ENCODE data around the gene MCCD1.

MCCD1 gene

DNA sequence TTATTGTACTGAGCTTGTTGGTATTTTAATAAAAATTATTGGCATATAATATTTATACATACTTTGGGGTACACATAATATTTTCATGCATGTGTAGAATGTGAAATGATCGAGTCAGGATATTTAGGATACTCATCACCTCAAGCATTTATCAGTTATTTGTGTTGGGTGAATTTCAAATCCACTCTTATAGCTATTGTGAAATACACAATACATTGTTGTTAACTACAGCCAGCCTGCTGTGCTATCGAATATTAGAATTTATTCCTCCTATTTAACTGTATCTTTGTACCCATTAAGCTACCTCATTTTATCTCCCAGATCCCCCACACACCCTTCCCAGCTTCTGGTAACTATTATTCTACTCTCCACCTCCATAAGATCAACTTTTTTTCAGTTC is 45.4 kb upstream of the MCCD1 start:
- Histone ChIP-seq H3K4me1 (ENCODE audit: control insufficient read depth, insufficient read depth, low read length) (no peaks in the 10 kb centered on the region), H3K36me3 (ENCODE audit: control insufficient read depth in 2 of 2, insufficient read depth in 1 of 2, low read length in 2 of 2) (no peaks in the 10 kb centered on the region), H3K27ac (ENCODE audit: extremely low read depth, low read depth, low read length) (no peak overlapping the region), H3K4me3 (ENCODE audit: low read depth, low read length) (no peak overlapping the region), H3K9me3 (ENCODE audit: control insufficient read depth, insufficient read depth, low read depth, low read length) (no peaks in the 10 kb centered on the region)
- CTCF ChIA-PET = interaction anchor here (0.7 to 1.5 kb wide), 10 partner anchors 9 to 286 kb away, joined by 3 to 11 read pairs (median 4); partner anchors contain the start of gene MICB
- TF ChIP-seq, protein P1, sequence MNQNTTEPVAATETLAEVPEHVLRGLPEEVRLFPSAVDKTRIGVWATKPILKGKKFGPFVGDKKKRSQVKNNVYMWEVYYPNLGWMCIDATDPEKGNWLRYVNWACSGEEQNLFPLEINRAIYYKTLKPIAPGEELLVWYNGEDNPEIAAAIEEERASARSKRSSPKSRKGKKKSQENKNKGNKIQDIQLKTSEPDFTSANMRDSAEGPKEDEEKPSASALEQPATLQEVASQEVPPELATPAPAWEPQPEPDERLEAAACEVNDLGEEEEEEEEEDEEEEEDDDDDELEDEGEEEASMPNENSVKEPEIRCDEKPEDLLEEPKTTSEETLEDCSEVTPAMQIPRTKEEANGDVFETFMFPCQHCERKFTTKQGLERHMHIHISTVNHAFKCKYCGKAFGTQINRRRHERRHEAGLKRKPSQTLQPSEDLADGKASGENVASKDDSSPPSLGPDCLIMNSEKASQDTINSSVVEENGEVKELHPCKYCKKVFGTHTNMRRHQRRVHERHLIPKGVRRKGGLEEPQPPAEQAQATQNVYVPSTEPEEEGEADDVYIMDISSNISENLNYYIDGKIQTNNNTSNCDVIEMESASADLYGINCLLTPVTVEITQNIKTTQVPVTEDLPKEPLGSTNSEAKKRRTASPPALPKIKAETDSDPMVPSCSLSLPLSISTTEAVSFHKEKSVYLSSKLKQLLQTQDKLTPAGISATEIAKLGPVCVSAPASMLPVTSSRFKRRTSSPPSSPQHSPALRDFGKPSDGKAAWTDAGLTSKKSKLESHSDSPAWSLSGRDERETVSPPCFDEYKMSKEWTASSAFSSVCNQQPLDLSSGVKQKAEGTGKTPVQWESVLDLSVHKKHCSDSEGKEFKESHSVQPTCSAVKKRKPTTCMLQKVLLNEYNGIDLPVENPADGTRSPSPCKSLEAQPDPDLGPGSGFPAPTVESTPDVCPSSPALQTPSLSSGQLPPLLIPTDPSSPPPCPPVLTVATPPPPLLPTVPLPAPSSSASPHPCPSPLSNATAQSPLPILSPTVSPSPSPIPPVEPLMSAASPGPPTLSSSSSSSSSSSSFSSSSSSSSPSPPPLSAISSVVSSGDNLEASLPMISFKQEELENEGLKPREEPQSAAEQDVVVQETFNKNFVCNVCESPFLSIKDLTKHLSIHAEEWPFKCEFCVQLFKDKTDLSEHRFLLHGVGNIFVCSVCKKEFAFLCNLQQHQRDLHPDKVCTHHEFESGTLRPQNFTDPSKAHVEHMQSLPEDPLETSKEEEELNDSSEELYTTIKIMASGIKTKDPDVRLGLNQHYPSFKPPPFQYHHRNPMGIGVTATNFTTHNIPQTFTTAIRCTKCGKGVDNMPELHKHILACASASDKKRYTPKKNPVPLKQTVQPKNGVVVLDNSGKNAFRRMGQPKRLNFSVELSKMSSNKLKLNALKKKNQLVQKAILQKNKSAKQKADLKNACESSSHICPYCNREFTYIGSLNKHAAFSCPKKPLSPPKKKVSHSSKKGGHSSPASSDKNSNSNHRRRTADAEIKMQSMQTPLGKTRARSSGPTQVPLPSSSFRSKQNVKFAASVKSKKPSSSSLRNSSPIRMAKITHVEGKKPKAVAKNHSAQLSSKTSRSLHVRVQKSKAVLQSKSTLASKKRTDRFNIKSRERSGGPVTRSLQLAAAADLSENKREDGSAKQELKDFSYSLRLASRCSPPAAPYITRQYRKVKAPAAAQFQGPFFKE (tag by site-specific recombination; IDR thresholded peaks at IDR 0.05; ENCODE audit: borderline replicate concordance) = no peak
- no peak for TF ChIP-seq ZNF777 (tag by site-specific recombination; IDR thresholded peaks at IDR 0.05; ENCODE audit: borderline replicate concordance)
- TF ChIP-seq ZFP3 (tag by site-specific recombination; IDR thresholded peaks at IDR 0.05; ENCODE audit: low read depth) = no peak
- TF ChIP-seq, protein P2, sequence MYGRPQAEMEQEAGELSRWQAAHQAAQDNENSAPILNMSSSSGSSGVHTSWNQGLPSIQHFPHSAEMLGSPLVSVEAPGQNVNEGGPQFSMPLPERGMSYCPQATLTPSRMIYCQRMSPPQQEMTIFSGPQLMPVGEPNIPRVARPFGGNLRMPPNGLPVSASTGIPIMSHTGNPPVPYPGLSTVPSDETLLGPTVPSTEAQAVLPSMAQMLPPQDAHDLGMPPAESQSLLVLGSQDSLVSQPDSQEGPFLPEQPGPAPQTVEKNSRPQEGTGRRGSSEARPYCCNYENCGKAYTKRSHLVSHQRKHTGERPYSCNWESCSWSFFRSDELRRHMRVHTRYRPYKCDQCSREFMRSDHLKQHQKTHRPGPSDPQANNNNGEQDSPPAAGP (tag by site-specific recombination; IDR thresholded peaks at IDR 0.05) = no peak
- TF ChIP-seq ZNF600 (tag by site-specific recombination; IDR thresholded peaks at IDR 0.05) = no peak
- TF ChIP-seq KLF8 (tag by site-specific recombination; IDR thresholded peaks at IDR 0.05) = no peak
- no peak for TF ChIP-seq ZNF843 (tag by site-specific recombination; IDR thresholded peaks at IDR 0.05)
- TF ChIP-seq ZNF76 (tag by site-specific recombination; IDR thresholded peaks at IDR 0.05; ENCODE audit: borderline replicate concordance, low read depth) = no peak
- TF ChIP-seq REPIN1 (tag by site-specific recombination; IDR thresholded peaks at IDR 0.05; ENCODE audit: low read depth) = no peak
- TF ChIP-seq ZNF670 (tag by site-specific recombination; IDR thresholded peaks at IDR 0.05; ENCODE audit: low read depth) = no peak
- TF ChIP-seq ZNF610 (tag by site-specific recombination; IDR thresholded peaks at IDR 0.05; ENCODE audit: borderline replicate concordance) = no peak
- no peak for TF ChIP-seq ZNF391 (tag by site-specific recombination; IDR thresholded peaks at IDR 0.05; ENCODE audit: borderline replicate concordance, low read depth)
- no peak for TF ChIP-seq ZNF837 (tag by site-specific recombination; IDR thresholded peaks at IDR 0.05)
- TF ChIP-seq, protein P3, sequence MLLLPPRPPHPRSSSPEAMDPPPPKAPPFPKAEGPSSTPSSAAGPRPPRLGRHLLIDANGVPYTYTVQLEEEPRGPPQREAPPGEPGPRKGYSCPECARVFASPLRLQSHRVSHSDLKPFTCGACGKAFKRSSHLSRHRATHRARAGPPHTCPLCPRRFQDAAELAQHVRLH (tag by site-specific recombination; IDR thresholded peaks at IDR 0.05) = no peak
- TF ChIP-seq, protein P4, sequence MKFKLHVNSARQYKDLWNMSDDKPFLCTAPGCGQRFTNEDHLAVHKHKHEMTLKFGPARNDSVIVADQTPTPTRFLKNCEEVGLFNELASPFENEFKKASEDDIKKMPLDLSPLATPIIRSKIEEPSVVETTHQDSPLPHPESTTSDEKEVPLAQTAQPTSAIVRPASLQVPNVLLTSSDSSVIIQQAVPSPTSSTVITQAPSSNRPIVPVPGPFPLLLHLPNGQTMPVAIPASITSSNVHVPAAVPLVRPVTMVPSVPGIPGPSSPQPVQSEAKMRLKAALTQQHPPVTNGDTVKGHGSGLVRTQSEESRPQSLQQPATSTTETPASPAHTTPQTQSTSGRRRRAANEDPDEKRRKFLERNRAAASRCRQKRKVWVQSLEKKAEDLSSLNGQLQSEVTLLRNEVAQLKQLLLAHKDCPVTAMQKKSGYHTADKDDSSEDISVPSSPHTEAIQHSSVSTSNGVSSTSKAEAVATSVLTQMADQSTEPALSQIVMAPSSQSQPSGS (tag by site-specific recombination; IDR thresholded peaks at IDR 0.05; ENCODE audit: low read depth) = no peak
- TF ChIP-seq, protein P5, sequence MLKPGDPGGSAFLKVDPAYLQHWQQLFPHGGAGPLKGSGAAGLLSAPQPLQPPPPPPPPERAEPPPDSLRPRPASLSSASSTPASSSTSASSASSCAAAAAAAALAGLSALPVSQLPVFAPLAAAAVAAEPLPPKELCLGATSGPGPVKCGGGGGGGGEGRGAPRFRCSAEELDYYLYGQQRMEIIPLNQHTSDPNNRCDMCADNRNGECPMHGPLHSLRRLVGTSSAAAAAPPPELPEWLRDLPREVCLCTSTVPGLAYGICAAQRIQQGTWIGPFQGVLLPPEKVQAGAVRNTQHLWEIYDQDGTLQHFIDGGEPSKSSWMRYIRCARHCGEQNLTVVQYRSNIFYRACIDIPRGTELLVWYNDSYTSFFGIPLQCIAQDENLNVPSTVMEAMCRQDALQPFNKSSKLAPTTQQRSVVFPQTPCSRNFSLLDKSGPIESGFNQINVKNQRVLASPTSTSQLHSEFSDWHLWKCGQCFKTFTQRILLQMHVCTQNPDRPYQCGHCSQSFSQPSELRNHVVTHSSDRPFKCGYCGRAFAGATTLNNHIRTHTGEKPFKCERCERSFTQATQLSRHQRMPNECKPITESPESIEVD (tag by site-specific recombination; IDR thresholded peaks at IDR 0.05) = no peak
- TF ChIP-seq ZNF140 (tag by site-specific recombination; IDR thresholded peaks at IDR 0.05) = no peak
- TF ChIP-seq HOXA7 (CRISPR knock-in tag; IDR thresholded peaks at IDR 0.05; ENCODE audit: borderline replicate concordance) = no peak
- TF ChIP-seq, protein P6, sequence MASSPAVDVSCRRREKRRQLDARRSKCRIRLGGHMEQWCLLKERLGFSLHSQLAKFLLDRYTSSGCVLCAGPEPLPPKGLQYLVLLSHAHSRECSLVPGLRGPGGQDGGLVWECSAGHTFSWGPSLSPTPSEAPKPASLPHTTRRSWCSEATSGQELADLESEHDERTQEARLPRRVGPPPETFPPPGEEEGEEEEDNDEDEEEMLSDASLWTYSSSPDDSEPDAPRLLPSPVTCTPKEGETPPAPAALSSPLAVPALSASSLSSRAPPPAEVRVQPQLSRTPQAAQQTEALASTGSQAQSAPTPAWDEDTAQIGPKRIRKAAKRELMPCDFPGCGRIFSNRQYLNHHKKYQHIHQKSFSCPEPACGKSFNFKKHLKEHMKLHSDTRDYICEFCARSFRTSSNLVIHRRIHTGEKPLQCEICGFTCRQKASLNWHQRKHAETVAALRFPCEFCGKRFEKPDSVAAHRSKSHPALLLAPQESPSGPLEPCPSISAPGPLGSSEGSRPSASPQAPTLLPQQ (tag by site-specific recombination; IDR thresholded peaks at IDR 0.05) = no peak
- TF ChIP-seq, protein P7, sequence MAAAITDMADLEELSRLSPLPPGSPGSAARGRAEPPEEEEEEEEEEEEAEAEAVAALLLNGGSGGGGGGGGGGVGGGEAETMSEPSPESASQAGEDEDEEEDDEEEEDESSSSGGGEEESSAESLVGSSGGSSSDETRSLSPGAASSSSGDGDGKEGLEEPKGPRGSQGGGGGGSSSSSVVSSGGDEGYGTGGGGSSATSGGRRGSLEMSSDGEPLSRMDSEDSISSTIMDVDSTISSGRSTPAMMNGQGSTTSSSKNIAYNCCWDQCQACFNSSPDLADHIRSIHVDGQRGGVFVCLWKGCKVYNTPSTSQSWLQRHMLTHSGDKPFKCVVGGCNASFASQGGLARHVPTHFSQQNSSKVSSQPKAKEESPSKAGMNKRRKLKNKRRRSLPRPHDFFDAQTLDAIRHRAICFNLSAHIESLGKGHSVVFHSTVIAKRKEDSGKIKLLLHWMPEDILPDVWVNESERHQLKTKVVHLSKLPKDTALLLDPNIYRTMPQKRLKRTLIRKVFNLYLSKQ (tag by site-specific recombination; IDR thresholded peaks at IDR 0.05; ENCODE audit: borderline replicate concordance) = no peak
- POLR2A ChIA-PET = interaction anchor here (0.6 kb wide), 1 partner anchor 63 kb away, joined by 5 read pairs; the partner anchor contains the start of gene ATP6V1G2
